HG03575 (cell line): ENCODE results near the gene CLCN6.
"Not testable (repeated sequence)": the region's sequence is repeated elsewhere in the genome, so short reads cannot be mapped to it uniquely, and the experiment has no call there.

ENCODE experiments used
- ATAC-seq: cut with Tn5 transposase; IDR thresholded peaks from one replicate; pipeline ENCODE4 v1.9.1; 2021; ENCODE audit not compliant: unreplicated experiment, insufficient number of reproducible peaks, low FRiP score; ENCODE audit errors: extremely low read depth

CLCN6 gene

GRCh38 chr1:11790880-11791715, 14.9 kb upstream of the CLCN6 start:
- no peak for ATAC-seq

GRCh38 chr1:11792106-11792505, 13.9 kb upstream of the CLCN6 start:
- no peak for ATAC-seq

- no peak for ATAC-seq
Measured at GRCh38 chr1:11793819-11794218, 12.2 kb upstream of the CLCN6 start.

GRCh38 chr1:11794446-11795237, 11.3 kb upstream of the CLCN6 start:
- ATAC-seq: no peak

- ATAC-seq: no peak
Measured at GRCh38 chr1:11795238-11795890, 10.6 kb upstream of the CLCN6 start.

GRCh38 chr1:11796036-11796828, 9.8 kb upstream of the CLCN6 start:
- no peak for ATAC-seq

- no peak for ATAC-seq
Measured at GRCh38 chr1:11797525-11798216, 8.3 kb upstream of the CLCN6 start.

GRCh38 chr1:11799099-11799498, 6.9 kb upstream of the CLCN6 start:
- ATAC-seq: no peak

- ATAC-seq: no peak
Measured at GRCh38 chr1:11799896-11800295, 6.1 kb upstream of the CLCN6 start.

- ATAC-seq: no peak
Measured at GRCh38 chr1:11800391-11800755, 5.6 kb upstream of the CLCN6 start.

GRCh38 chr1:11800756-11801433, 5.1 kb upstream of the CLCN6 start:
- ATAC-seq: no peak

- ATAC-seq: no peak
Measured at GRCh38 chr1:11802616-11802972, 3.4 kb upstream of the CLCN6 start.

GRCh38 chr1:11802973-11803885, 2.8 kb upstream of the CLCN6 start:
- ATAC-seq: no peak

- ATAC-seq: not testable (repeated sequence)
Measured at GRCh38 chr1:11803924-11804665, 1.9 kb upstream of the CLCN6 start.

GRCh38 chr1:11804666-11805421, 1.1 kb upstream of the CLCN6 start:
- ATAC-seq: no peak
